Neural progenitor cell (in vitro differentiated cells): ENCODE results near the gene RAPGEF5. TPM values are rescaled to one million over a fixed set of nuclear protein-coding genes. Genes with fewer than 3 reads are reported as not detected.

Experiments
- DNase-seq: peaks from one replicate; pipeline ENCODE4 v3.0.0-alpha.2; 2016; ENCODE audit warnings: low spot score
- H2AFZ ChIP-seq: fragments of 200-600 bp; sonication (generic); replicated peaks from 2 replicates; pipeline ENCODE4 v1.6.1; 2016; ENCODE audit warnings: antibody characterized with exemption
- H3F3A ChIP-seq: fragments of 200-600 bp; sonication (generic); 2 replicates; pipeline ENCODE4 v1.6.1; 2016; ENCODE audit warnings: antibody characterized with exemption, low read depth
- H3K27ac ChIP-seq: fragments of 200-600 bp; sonication (generic); 2 replicates; pipeline ENCODE4 v1.5.1; 2016; ENCODE audit warnings: mild to moderate bottlenecking
- H3K27me3 ChIP-seq: fragments of 200-600 bp; sonication (generic); 2 replicates; pipeline ENCODE4 v1.6.1; 2016; ENCODE audit warnings: mild to moderate bottlenecking, moderate library complexity
- H3K36me3 ChIP-seq: fragments of 200-600 bp; sonication (generic); 2 replicates; pipeline ENCODE4 v1.5.1; 2016
- H3K4me1 ChIP-seq: fragments of 200-600 bp; sonication (generic); 2 replicates; pipeline ENCODE4 v1.6.1; 2016; ENCODE audit warnings: mixed run types
- H3K4me2 ChIP-seq: fragments of 200-600 bp; sonication (generic); 2 replicates; pipeline ENCODE4 v1.6.1; 2016
- H3K4me3 ChIP-seq: fragments of 200-600 bp; sonication (generic); 2 replicates; pipeline ENCODE4 v1.5.1; 2016
- H3K79me2 ChIP-seq: fragments of 200-600 bp; sonication (generic); 2 replicates; pipeline ENCODE4 v1.6.1; 2016; ENCODE audit warnings: low read depth
- H3K9ac ChIP-seq: fragments of 200-600 bp; sonication (generic); 2 replicates; pipeline ENCODE4 v1.6.1; 2016
- H3K9me3 ChIP-seq: fragments of 200-600 bp; sonication (generic); 2 replicates; pipeline ENCODE4 v1.5.1; 2016; ENCODE audit warnings: low read depth
- H4K20me1 ChIP-seq: fragments of 200-600 bp; sonication (generic); 2 replicates; pipeline ENCODE4 v1.6.1; 2016; ENCODE audit warnings: low read depth
- H3K27ac Mint-ChIP-seq: 3 replicates; pipeline ENCODE4 v1.8.0; 2021; ENCODE audit warnings: mixed read lengths
- H3K27me3 Mint-ChIP-seq: 2 replicates; pipeline ENCODE4 v1.8.0; 2022; ENCODE audit warnings: low read depth, mild to moderate bottlenecking, inconsistent platforms, moderate library complexity, mixed read lengths; ENCODE audit not compliant: insufficient read depth
- H3K36me3 Mint-ChIP-seq: 3 replicates; pipeline ENCODE4 v1.8.0; 2021; ENCODE audit warnings: mixed read lengths
- H3K4me1 Mint-ChIP-seq: 3 replicates; pipeline ENCODE4 v1.8.0; 2021; ENCODE audit warnings: mixed read lengths
- H3K4me3 Mint-ChIP-seq: 3 replicates; pipeline ENCODE4 v1.8.0; 2021; ENCODE audit warnings: mild to moderate bottlenecking, moderate library complexity, mixed read lengths
- H3K9me3 Mint-ChIP-seq: 3 replicates; pipeline ENCODE4 v1.8.0; 2020; ENCODE audit warnings: mixed read lengths
- CTCF ChIP-seq: fragments of 200-600 bp; sonication (generic); IDR thresholded peaks from 2 replicates; pipeline ENCODE4 v1.5.1; 2017; ENCODE audit warnings: antibody characterized with exemption, mild to moderate bottlenecking
- EZH2 ChIP-seq: fragments of 200-600 bp; sonication (generic); IDR thresholded peaks from 2 replicates; pipeline ENCODE4 v1.6.1; 2017; ENCODE audit warnings: antibody characterized with exemption, mild to moderate bottlenecking, moderate library complexity
- EZH2phosphoT487 ChIP-seq: fragments of 200-600 bp; sonication (generic); IDR thresholded peaks from 2 replicates; pipeline ENCODE4 v1.6.1; 2017; ENCODE audit warnings: antibody characterized with exemption
- total RNA-seq: library from RNA; depleted of rRNA; stranded (reverse); fragments of >200 nt; gene quantifications from 2 replicates; pipeline ENCODE4 v1.2.3, GENCODE V29; 2015; ENCODE audit warnings: low replicate concordance

Gene RAPGEF5
- total RNA-seq, 1 donor from 2014 or later: 5.7 TPM

- Histone ChIP-seq H4K20me1 (no peaks in the 10 kb centered on the region), H3K79me2 (no peaks in the 10 kb centered on the region), H3K4me2 (no peak overlapping the region), H3K36me3 (no peaks in the 10 kb centered on the region), H3K4me3 (no peak overlapping the region), H3F3A (no peaks in the 10 kb centered on the region), H3K27me3 (peaks cover 20% of the 10 kb centered on the region), H3K27ac (no peak overlapping the region), H2AFZ (no peak overlapping the region), H3K9ac (no peak overlapping the region), H3K4me1 (no peaks in the 10 kb centered on the region), H3K9me3 (no peaks in the 10 kb centered on the region)
- Mint-ChIP-seq H3K4me3 (no peak overlapping the region), H3K27ac (no peak overlapping the region), H3K27me3 (peaks cover 14% of the 10 kb centered on the region), H3K4me1 (peaks cover 6% of the 10 kb centered on the region), H3K36me3 (no peaks in the 10 kb centered on the region), H3K9me3 (peaks cover 25% of the 10 kb centered on the region)
- DNase-seq: no peak
- no peak for TF ChIP-seq EZH2
- no peak for TF ChIP-seq CTCF
- no peak for TF ChIP-seq EZH2phosphoT487
Observed at GRCh38 chr7:22351329-22351692, 5.6 kb downstream of the RAPGEF5 start.

GRCh38 chr7:22350466-22351328 lies 6.3 kb downstream of the RAPGEF5 start:
- Histone ChIP-seq H3K4me3 (no peak overlapping the region), H3K79me2 (no peaks in the 10 kb centered on the region), H3F3A (no peaks in the 10 kb centered on the region), H3K36me3 (no peaks in the 10 kb centered on the region), H3K9me3 (no peaks in the 10 kb centered on the region), H3K27ac (no peak overlapping the region), H3K4me2 (no peak overlapping the region), H3K4me1 (no peaks in the 10 kb centered on the region), H3K9ac (no peak overlapping the region), H3K27me3 (peaks cover 14% of the 10 kb centered on the region), H2AFZ (no peak overlapping the region), H4K20me1 (no peaks in the 10 kb centered on the region)
- Mint-ChIP-seq H3K4me1 (peaks cover 2% of the 10 kb centered on the region), H3K9me3 (peaks cover 25% of the 10 kb centered on the region), H3K4me3 (no peak overlapping the region), H3K27me3 (peaks cover 7% of the 10 kb centered on the region), H3K36me3 (no peaks in the 10 kb centered on the region), H3K27ac (no peak overlapping the region)
- DNase-seq: no peak
- TF ChIP-seq CTCF: no peak
- TF ChIP-seq EZH2phosphoT487: no peak
- TF ChIP-seq EZH2: no peak

DNA sequence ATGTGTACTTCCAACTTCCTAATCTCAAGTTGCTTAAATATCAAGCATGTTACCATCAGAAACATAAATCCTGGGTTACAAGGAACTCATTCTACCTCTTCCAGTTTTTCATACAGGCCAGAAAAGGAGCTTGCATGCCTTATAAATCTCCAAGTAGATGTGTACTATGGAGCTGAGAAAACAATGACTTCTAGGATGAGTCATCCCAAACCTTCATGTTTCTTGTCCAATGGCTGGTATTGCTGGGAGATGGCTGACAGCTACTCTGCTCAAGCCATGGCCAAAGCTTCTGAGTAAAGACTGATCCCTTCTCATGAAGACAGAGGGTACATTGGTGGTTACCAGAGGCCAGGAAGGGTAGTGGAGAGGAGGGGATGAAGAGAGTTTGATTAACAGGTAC lies 8.6 kb downstream of the RAPGEF5 start:
- no peak overlapping the region for H3K27ac Mint-ChIP-seq
- Histone ChIP-seq H3K9ac (no peak overlapping the region), H3K9me3 (no peaks in the 10 kb centered on the region), H3K79me2 (no peaks in the 10 kb centered on the region), H3F3A (no peaks in the 10 kb centered on the region), H3K27me3 (no peaks in the 10 kb centered on the region), H4K20me1 (no peaks in the 10 kb centered on the region), H2AFZ (no peak overlapping the region), H3K27ac (no peak overlapping the region), H3K36me3 (no peaks in the 10 kb centered on the region), H3K4me2 (no peak overlapping the region), H3K4me1 (no peaks in the 10 kb centered on the region), H3K4me3 (no peak overlapping the region)
- H3K4me3 Mint-ChIP-seq: no peak overlapping the region
- H3K27me3 Mint-ChIP-seq: peaks cover 3% of the 10 kb centered on the region
- H3K36me3 Mint-ChIP-seq: no peaks in the 10 kb centered on the region
- peaks cover 8% of the 10 kb centered on the region for H3K9me3 Mint-ChIP-seq
- no peak for DNase-seq
- H3K4me1 Mint-ChIP-seq: no peaks in the 10 kb centered on the region
- TF ChIP-seq EZH2 (no peak), EZH2phosphoT487 (no peak), CTCF (no peak)
